Muscle layer of duodenum (tissue), 2 donors: ENCODE data around the gene RREB1.
"Not testable (repeated sequence)": the region's sequence is repeated elsewhere in the genome, so short reads cannot be mapped to it uniquely, and the experiment has no call there.

Experiments
- H3K27ac ChIP-seq: one replicate; pipeline ENCODE4 v1.7.0; 2013; ENCODE audit warnings: mild to moderate bottlenecking, low read length
- H3K27me3 ChIP-seq: one replicate; pipeline ENCODE4 v1.7.0; 2013; ENCODE audit warnings: low read depth, mild to moderate bottlenecking, control low read depth, low read length
- H3K36me3 ChIP-seq, 2 donors: one replicate each; pipeline ENCODE4 v1.7.0; 2013; ENCODE audit warnings: low read length in 2 of 2, control low read depth in 1 of 2, mild to moderate bottlenecking in 1 of 2; ENCODE audit not compliant: insufficient read depth in 2 of 2, control insufficient read depth in 1 of 2
- H3K4me1 ChIP-seq, 2 donors: one replicate each; pipeline ENCODE4 v1.7.0; 2013; ENCODE audit warnings: low read length in 2 of 2, mild to moderate bottlenecking in 2 of 2, control low read depth in 1 of 2, moderate library complexity in 1 of 2; ENCODE audit not compliant: insufficient read depth in 2 of 2, control insufficient read depth in 1 of 2
- H3K4me3 ChIP-seq, 2 donors: one replicate each; pipeline ENCODE4 v1.7.0; 2013; ENCODE audit warnings: low read length in 2 of 2, low read depth in 1 of 2, mild to moderate bottlenecking in 1 of 2
- H3K9me3 ChIP-seq, 2 donors: one replicate each; pipeline ENCODE4 v1.7.0; 2013; ENCODE audit warnings: low read length in 2 of 2, control low read depth in 1 of 2, mild to moderate bottlenecking in 1 of 2; ENCODE audit not compliant: control insufficient read depth in 1 of 2
- donor health status: healthy.

RREB1 gene

GRCh38 chr6:7274525-7274924, 166.8 kb downstream of the RREB1 start:
- H3K27ac ChIP-seq, H3K36me3 ChIP-seq, H3K4me3 ChIP-seq, H3K27me3 ChIP-seq, H3K4me1 ChIP-seq, H3K9me3 ChIP-seq: not testable (repeated sequence)

DNA sequence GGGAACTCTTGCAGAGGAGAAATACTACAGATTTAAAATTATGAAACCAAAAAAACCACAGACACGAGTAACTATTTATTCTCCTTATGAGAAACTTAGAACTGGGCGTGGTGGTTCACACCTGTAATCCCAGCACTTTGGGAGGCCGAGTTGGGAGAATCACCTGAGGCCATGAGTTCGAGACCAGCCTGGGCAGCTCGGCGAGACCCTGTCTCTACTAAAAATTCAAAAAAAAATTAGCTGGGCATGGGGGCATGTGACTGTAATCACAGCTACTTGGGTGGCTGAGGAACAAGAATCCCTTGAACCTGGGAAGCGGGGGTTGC, 168.4 kb downstream of the RREB1 start:
- Histone ChIP-seq H3K4me3 (no peak overlapping the region), H3K27me3 (no peaks in the 10 kb centered on the region), H3K4me1 (no peaks in the 10 kb centered on the region), H3K9me3 (no peaks in the 10 kb centered on the region), H3K36me3 (no peaks in the 10 kb centered on the region), H3K27ac (no peak overlapping the region)

DNA sequence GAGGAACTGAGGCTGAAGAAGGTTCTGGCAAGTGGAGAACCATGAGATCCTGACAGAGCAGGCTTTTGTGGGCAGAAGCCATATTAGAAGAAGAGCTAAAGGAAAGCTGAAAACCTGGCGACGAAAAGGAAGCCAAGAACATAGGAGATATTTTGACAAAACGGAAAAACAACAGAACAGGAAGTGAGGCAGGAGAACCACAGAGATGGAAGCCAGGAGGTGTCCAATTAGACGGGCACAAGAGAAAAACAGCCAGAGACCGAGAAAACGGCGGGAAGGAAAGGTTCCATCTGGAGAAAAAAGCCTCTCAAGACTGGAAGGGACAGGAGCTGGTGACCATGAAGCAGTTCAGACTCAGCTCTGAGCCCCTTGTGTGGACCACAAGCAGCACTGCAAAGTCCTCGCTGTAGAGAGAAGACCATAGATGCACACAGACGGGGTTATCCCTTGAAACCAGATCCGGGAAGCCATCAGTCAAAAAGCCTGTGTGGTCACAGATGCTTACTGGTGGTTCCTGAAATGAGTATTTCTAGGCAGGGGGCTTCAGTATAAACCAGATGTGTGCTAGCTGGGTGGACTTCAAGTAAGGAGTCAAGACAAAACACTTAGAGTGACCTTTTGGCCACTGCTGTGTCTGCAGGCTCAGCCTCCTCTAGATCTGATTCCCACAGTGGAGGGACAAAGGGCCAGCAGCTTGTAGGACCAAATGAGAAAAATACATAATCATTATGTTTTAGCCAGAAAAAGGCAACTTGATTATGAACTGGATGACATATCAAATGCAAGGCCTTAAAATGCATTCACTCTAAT, 174.5 kb downstream of the RREB1 start:
- Histone ChIP-seq H3K4me1 (no peaks in the 10 kb centered on the region), H3K36me3 (peaks cover 16 to 21% of the 10 kb centered on the region in 2 donors), H3K9me3 (no peaks in the 10 kb centered on the region), H3K27me3 (no peaks in the 10 kb centered on the region), H3K4me3 (no peak overlapping the region), H3K27ac (no peak overlapping the region)

DNA sequence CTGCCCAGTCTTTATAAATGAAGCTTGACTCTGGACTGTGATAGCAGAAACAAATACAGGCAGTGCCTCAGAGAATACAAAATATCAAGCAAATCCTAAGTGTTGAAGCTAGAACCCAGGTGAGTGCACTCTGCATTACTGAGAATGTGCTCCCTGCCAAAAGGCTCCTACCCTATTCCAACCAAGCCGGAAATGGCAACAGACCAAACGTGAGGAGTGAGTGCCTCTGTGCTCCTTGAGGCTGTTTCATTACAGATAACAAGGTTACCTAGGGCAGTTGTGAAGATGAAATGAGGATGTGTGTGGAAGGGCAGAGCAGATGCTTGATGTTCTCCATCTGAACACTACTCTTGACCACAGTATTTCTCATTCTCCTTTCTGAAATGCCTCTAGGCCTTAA, 175.9 kb downstream of the RREB1 start:
- no peaks in the 10 kb centered on the region for H3K9me3 ChIP-seq
- no peaks in the 10 kb centered on the region for H3K27me3 ChIP-seq
- H3K27ac ChIP-seq: no peak overlapping the region
- peaks cover 18 to 34% of the 10 kb centered on the region in 2 donors for H3K36me3 ChIP-seq
- no peaks in the 10 kb centered on the region for H3K4me1 ChIP-seq
- H3K4me3 ChIP-seq: no peak overlapping the region

DNA sequence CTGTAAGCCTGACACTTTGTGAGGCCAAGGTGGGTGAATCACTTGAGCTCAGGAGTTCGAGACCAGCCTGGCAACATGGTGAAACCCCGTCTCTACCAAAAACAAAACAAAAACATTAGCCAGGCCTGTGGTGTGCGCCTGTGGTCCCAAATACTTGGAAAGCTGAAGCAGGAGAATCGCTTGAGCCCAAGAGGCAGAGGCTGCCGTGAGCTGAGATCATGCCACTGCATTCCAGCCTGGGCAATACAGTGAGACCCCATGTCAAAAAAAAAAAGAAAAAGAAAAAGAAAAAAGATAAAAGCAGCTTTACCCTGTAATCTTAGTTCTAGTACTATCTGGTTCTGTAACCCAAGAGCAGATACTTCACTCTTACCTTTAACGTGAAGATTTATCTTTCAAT, 177.7 kb downstream of the RREB1 start:
- H3K36me3 ChIP-seq: peaks cover 32 to 50% of the 10 kb centered on the region in 2 donors

GRCh38 chr6:7290079-7290478, 182.3 kb downstream of the RREB1 start:
- Histone ChIP-seq H3K4me3 (no peak overlapping the region), H3K36me3 (peaks cover 48 to 58% of the 10 kb centered on the region in 2 donors), H3K27me3 (no peaks in the 10 kb centered on the region), H3K9me3 (no peaks in the 10 kb centered on the region), H3K4me1 (no peaks in the 10 kb centered on the region), H3K27ac (no peak overlapping the region)

More for the DNA sequence above, 177.7 kb downstream of the RREB1 start:
- Histone ChIP-seq H3K4me1 (no peaks in the 10 kb centered on the region), H3K27me3 (no peaks in the 10 kb centered on the region), H3K27ac (no peak overlapping the region), H3K9me3 (no peaks in the 10 kb centered on the region), H3K4me3 (no peak overlapping the region)

- Histone ChIP-seq H3K4me3 (no peak overlapping the region), H3K9me3 (no peaks in the 10 kb centered on the region), H3K36me3 (peaks cover 51% of the 10 kb centered on the region in 2 donors), H3K27ac (no peak overlapping the region), H3K4me1 (no peaks in the 10 kb centered on the region), H3K27me3 (no peaks in the 10 kb centered on the region)
Measured at GRCh38 chr6:7292596-7293255, 185.0 kb downstream of the RREB1 start.

- Histone ChIP-seq H3K9me3 (no peaks in the 10 kb centered on the region), H3K27me3 (no peaks in the 10 kb centered on the region), H3K27ac (no peak overlapping the region), H3K4me1 (no peaks in the 10 kb centered on the region), H3K36me3 (peaks cover 51 to 62% of the 10 kb centered on the region in 2 donors), H3K4me3 (no peak overlapping the region)
Measured at GRCh38 chr6:7295916-7296315, 188.2 kb downstream of the RREB1 start.

GRCh38 chr6:7296602-7297001, 188.8 kb downstream of the RREB1 start:
- no peak overlapping the region for H3K4me3 ChIP-seq
- H3K4me1 ChIP-seq: no peaks in the 10 kb centered on the region
- H3K9me3 ChIP-seq: no peaks in the 10 kb centered on the region
- peaks cover 54 to 63% of the 10 kb centered on the region in 2 donors for H3K36me3 ChIP-seq
- no peaks in the 10 kb centered on the region for H3K27me3 ChIP-seq
- no peak overlapping the region for H3K27ac ChIP-seq

DNA sequence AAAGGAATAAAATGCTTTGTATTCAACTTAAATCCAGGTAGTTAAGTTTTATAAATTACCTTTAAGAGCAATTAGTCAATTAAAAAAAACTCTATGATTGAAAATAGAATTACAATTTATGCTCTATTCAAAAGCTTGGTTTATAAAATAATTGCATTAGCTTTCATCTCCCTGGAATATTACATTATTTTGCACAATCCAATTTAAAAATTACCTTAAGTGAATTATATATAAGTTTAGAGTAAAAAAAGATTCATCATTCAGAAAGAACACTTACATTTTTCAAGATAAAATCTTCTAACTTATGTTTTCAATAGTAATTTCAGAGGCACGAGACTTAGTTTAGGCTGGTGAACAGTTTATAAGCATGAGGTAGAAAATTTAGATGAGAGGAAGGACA, 190.4 kb downstream of the RREB1 start:
- H3K4me1 ChIP-seq: no peaks in the 10 kb centered on the region
- H3K27ac ChIP-seq: no peak overlapping the region
- peaks cover 63 to 66% of the 10 kb centered on the region in 2 donors for H3K36me3 ChIP-seq
- H3K9me3 ChIP-seq: no peaks in the 10 kb centered on the region
- no peak overlapping the region for H3K4me3 ChIP-seq
- H3K27me3 ChIP-seq: no peaks in the 10 kb centered on the region

- Histone ChIP-seq H3K4me1 (no peaks in the 10 kb centered on the region), H3K36me3 (peaks cover 75 to 78% of the 10 kb centered on the region in 2 donors), H3K4me3 (no peak overlapping the region), H3K9me3 (no peaks in the 10 kb centered on the region), H3K27me3 (no peaks in the 10 kb centered on the region), H3K27ac (no peak overlapping the region)
Measured at GRCh38 chr6:7300926-7301325, 193.2 kb downstream of the RREB1 start.
